Measurements from ENCODE around the gene EGLN1.

EGLN1 gene

DNA sequence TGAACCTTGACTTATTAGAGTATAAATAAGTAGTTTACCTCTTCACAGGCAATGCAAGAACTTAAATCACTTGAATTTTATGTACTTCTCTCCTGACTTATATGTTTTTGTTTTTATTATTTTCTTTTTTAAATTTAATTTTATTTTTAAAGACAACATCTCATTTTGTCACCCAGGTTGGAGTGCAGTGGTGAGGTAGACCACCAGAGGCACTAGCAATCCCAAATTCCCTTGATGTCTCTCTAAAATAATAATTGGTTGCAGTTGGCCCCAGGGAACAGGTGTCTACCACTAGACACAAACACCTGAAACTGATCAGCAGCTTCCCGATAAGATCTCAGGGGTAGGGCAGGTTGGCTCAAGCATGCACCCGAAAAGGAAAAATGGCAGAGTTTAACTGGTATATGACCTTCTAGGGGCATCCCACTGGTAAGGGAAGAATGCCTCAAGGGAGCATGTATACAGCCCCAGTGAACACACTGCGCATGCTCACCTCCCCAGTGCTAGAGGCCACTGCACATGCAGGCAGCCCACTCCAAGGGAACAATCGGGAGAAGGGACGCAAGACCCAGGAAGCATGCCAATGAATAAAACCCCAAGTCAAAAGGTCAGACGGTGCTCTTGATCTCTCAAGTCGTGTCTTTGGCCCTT lies 99.1 kb downstream of the EGLN1 start:
- FAIRE-seq: no peak

- no peak for FAIRE-seq
Observed at GRCh38 chr1:231319080-231319479, 103.0 kb downstream of the EGLN1 start.

DNA sequence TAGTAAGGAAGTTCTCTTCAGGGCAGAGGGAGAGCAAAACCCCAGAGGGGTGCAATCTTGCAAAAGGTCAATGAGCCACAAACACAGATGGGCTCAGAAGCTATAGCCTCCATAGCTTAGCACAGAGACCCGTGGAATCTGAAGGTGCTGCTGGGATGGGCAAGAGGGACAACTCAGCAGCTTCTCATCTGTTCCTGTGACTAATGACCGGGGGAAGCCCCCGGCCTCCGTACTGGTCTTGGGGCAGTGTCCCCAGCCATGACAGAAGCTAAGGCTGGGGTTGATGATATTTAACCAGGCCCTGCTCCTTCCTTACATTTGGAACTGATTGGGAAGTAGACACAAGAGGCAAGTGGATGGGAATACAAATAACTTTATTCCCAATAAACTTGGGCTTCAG lies 103.5 kb downstream of the EGLN1 start:
- FAIRE-seq: no peak

- FAIRE-seq: no peak
Observed at GRCh38 chr1:231318015-231318355, 104.1 kb downstream of the EGLN1 start.

DNA sequence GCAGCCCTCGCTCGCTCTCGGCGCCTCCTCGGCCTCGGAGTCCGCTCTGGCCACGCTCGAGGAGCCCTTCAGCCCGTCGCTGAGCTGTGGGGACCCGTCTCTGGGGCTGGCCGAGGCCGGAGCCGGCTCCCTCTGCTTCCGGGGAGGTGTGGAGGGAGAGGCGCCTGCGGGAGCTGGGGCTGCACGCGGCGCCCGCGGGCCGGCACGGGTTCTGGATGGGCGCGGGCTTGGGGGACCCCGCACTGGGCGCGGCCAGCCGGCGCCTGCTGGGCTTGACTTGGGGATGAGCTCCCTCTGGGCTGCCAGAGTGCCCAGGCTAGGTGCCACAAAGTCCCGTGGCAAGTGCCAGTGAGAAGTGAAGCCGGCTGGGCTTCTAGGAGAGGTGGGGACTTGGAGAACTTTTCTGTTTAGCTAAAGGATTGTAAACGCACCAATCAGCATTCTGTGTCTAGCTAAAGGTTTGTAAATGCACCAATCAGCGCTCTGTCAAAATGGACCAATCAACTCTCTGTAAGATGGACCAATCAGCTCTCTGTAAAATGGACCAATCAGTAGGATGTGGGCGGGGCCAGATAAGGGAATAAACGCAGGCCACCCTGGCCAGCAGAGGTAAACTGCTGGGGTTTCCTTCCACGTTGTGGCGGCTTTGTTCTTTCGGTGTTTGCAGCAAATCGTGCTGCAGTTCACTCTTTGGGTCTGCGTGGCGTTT lies 104.6 kb downstream of the EGLN1 start:
- FAIRE-seq: no peak

DNA sequence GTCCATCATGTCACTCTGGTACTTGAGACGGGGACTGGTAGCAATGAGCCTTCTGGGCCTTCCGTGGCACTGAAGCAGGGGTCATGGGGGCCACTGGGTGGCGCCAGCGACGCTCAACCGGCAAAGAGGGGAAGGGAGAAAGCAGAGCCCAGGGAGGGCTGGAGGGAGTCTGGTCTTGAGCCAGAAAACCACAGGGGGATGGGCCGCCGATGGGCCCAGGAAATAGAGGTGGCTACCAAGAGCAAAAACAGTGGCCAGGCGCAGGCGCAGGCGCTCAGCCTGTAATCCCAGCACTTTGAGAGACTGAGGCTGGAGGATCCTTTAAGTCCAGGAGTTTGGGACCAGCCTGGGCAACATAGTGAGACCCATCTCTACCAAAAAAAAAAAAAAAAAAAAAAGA lies 106.2 kb downstream of the EGLN1 start:
- no peak for FAIRE-seq
